ENCODE results near the gene IFIT1. TPM values are rescaled to one million over a fixed set of nuclear protein-coding genes. Genes with fewer than 3 reads are reported as not detected.

Gene IFIT1
- total RNA-seq, 4 donors from 2014 or later = 10.6 to 15.4 (median 11.9) TPM

DNA sequence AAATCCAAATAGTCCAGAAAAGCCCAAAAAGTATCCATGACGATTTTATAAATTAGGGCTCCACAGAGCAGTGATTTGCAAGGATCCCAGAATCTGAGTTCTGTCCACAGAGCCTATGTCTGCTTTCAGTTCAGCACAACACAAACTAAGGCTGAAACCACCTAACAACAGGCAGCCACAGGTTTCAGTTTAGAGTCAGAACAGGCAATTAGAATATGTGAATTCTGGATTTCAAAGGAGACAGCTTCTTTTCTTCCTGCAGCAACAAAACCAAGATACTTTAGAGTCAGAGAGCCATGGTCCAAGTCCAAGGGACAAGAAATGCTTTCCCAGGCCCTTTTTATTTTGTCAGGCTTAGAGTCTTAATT lies 41.0 kb upstream of the IFIT1 start:
- DNase-seq (ENCODE audit: extremely low spot score) = no peak
- intact Hi-C loops (cut with DNase I) = no loop called here

DNA sequence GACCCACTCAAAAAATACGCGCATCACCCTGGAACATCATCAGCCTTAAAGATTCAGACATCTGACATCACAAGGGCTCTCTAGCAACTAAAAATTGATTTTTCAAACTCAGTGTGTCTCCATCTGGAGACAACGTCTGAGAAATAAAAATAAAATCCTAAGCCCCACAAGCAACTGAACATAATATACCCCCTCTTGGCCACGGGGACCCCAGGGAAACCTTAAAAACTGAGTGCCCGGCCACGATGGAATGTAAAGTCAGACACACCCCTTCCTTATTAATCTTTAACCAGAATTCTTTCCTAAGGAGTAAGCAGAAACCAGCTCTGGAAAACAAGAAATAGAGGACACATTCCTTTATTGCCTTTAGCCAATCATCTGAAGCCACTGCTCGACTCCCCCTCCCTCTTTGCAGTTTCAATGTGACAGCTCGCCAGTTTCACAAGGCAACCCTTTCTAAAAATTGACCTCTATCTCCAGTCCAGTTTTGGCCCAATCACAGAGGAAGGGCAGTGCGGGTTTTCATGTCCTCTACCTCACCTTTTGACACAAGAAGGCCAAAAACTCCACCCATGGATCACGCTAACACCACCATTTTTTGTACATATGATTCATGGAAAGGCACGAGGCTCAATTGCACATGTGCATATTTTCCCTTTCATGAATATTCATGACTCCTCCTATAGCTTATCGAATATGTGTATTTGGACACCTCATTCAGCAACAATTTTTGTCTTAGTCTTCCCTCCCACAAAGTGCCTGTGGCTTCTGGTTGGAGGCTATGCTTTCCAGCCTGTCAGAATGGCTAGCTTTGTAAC lies 40.4 kb upstream of the IFIT1 start:
- Histone ChIP-seq H3K4me3 (peak overlapping the region in 1 of 4 donors; percentile 14), H3K36me3 (no peaks in the 10 kb centered on the region), H3K9me3 (no peaks in the 10 kb centered on the region), H3K27me3 (no peaks in the 10 kb centered on the region), H3K4me1 (peaks cover 33 to 47% (median 38%) of the 10 kb centered on the region in 4 donors), H3K27ac (replicated peaks in 1 of 4) (peak overlapping the region; percentile 65 to 78 (median 74))
- no peak for TF ChIP-seq POLR2A (IDR thresholded peaks at IDR 0.05; ENCODE audit: low read depth)
- TF ChIP-seq, protein P1, sequence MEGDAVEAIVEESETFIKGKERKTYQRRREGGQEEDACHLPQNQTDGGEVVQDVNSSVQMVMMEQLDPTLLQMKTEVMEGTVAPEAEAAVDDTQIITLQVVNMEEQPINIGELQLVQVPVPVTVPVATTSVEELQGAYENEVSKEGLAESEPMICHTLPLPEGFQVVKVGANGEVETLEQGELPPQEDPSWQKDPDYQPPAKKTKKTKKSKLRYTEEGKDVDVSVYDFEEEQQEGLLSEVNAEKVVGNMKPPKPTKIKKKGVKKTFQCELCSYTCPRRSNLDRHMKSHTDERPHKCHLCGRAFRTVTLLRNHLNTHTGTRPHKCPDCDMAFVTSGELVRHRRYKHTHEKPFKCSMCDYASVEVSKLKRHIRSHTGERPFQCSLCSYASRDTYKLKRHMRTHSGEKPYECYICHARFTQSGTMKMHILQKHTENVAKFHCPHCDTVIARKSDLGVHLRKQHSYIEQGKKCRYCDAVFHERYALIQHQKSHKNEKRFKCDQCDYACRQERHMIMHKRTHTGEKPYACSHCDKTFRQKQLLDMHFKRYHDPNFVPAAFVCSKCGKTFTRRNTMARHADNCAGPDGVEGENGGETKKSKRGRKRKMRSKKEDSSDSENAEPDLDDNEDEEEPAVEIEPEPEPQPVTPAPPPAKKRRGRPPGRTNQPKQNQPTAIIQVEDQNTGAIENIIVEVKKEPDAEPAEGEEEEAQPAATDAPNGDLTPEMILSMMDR (IDR thresholded peaks at IDR 0.05) = no peak
- TF ChIP-seq POLR2AphosphoS5 (IDR thresholded peaks at IDR 0.05) = no peak
- no peak for TF ChIP-seq EP300 (IDR thresholded peaks at IDR 0.05)
- DNase-seq (ENCODE audit: extremely low spot score) = no peak
- intact Hi-C loops (cut with DNase I) = no loop called here
- WGBS = 56% methylated on average over 12 of the region's 12 CpGs

More for the DNA sequence above, 41.0 kb upstream of the IFIT1 start:
- H3K27me3 ChIP-seq = no peaks in the 10 kb centered on the region
- H3K4me3 ChIP-seq = peak overlapping the region in 1 of 4 donors; percentile 14
- H3K4me1 ChIP-seq = peaks cover 33 to 53% (median 42%) of the 10 kb centered on the region in 4 donors
- TF ChIP-seq POLR2AphosphoS5 (IDR thresholded peaks at IDR 0.05) (no peak), POLR2A (IDR thresholded peaks at IDR 0.05; ENCODE audit: low read depth) (no peak), EP300 (IDR thresholded peaks at IDR 0.05) (no peak)
- TF ChIP-seq, protein P1 (IDR thresholded peaks at IDR 0.05) = no peak
- H3K27ac ChIP-seq (replicated peaks in 1 of 4) = peak overlapping the region; percentile 65 to 78 (median 74)
- no peaks in the 10 kb centered on the region for H3K36me3 ChIP-seq
- WGBS = 62% methylated on average over 1 of the region's 1 CpG
- no peaks in the 10 kb centered on the region for H3K9me3 ChIP-seq

DNA sequence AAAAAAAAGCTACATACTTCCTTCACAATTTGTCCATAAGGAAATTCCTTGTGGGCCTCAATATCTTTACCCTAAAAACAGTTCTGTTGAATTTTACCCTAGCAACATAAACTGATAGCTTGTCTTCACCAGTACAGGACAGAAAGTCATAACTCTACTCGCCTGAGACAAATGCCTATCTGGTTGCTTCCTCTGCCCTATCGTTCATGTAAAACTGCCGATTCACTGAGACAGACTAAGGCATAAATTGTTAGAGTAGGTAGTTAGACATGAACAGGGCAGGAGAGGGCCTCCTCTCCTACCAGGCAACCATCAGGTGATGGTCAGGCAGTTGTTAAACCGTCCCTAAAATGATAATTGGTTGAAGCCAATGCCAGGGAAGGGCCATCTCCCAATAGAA lies 39.6 kb upstream of the IFIT1 start:
- H3K27ac ChIP-seq (replicated peaks in 1 of 4) = peak overlapping the region in 1 of 4 donors; percentile 78
- no peaks in the 10 kb centered on the region for H3K36me3 ChIP-seq
- DNase-seq (ENCODE audit: extremely low spot score) = no peak
- TF ChIP-seq EP300 (IDR thresholded peaks at IDR 0.05) (no peak), POLR2AphosphoS5 (IDR thresholded peaks at IDR 0.05) (no peak), POLR2A (IDR thresholded peaks at IDR 0.05; ENCODE audit: low read depth) (no peak)
- TF ChIP-seq, protein P1 (IDR thresholded peaks at IDR 0.05) = no peak
- no peak overlapping the region for H3K4me3 ChIP-seq
- intact Hi-C loops (cut with DNase I) = no loop called here
- no peaks in the 10 kb centered on the region for H3K9me3 ChIP-seq
- WGBS = 94% methylated on average over 4 of the region's 4 CpGs
- peaks cover 28 to 38% (median 31%) of the 10 kb centered on the region in 4 donors for H3K4me1 ChIP-seq
- H3K27me3 ChIP-seq = no peaks in the 10 kb centered on the region

DNA sequence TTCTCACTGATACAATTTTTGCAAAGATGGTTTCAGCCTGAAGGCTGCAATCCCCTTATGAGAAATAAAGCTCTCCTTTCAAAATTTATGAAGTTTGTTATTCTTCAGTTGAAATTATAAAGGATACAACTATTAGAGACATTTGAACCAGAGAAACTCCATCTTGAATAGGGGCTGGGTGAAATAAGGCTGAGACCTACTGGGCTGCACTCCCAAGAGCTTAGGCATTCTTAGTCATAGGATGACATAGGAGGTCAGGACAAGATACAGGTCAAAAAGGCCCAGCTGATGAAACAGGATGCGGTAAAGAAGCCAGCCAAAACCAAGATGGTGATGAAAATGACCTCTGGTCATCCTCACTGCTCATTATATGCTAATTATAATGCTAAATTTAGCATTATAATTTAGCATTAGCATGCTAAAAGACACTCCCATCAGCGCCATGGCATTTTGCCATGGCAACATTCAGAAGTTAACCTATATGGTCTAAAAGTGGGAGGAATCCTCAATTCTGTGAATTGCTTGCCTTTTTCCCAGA lies 37.0 kb upstream of the IFIT1 start:
- intact Hi-C loops (cut with DNase I) = no loop called here
- Histone ChIP-seq H3K36me3 (no peaks in the 10 kb centered on the region), H3K4me1 (peaks cover 17 to 21% (median 20%) of the 10 kb centered on the region in 4 donors), H3K9me3 (no peaks in the 10 kb centered on the region), H3K27me3 (no peaks in the 10 kb centered on the region), H3K27ac (replicated peaks in 1 of 4) (no peak overlapping the region), H3K4me3 (no peak overlapping the region)
- WGBS = 97% methylated on average over 2 of the region's 2 CpGs
- DNase-seq (ENCODE audit: extremely low spot score) = no peak
- no peak for TF ChIP-seq POLR2A (IDR thresholded peaks at IDR 0.05; ENCODE audit: low read depth)
- TF ChIP-seq, protein P1 (IDR thresholded peaks at IDR 0.05) = no peak
